GM12878 (cell line): ENCODE results near the gene FKBP9. TPM values are rescaled to one million over a fixed set of nuclear protein-coding genes. Genes with fewer than 3 reads are reported as not detected.
A peak's percentile ranks its signal among the peaks of the same experiment; 100 is the strongest.

Experiments used
- ATAC-seq: fragments of 200-7000 bp; cut with Tn5 transposase; 3 replicates; pipeline ENCODE4 v1.9.1; 2020; ENCODE audit warnings: mild to moderate bottlenecking, moderate library complexity
- BruUV-seq: library from RNA; stranded (reverse); fragments of 400-500 nt; replicated peaks from 2 replicates; lab custom pipeline; 2021; lab: Mats Ljungman, UMichigan
- CTCF ChIA-PET: fragments of 300-600 bp; sonication (Branson Sonifier 250); formaldehyde crosslinking; extraction: SDS; loops from one replicate; lab custom pipeline; 2021; ENCODE audit warnings: inconsistent platforms; lab: Yijun Ruan, JAX
- POLR2A ChIA-PET: fragments of 350-600 bp; formaldehyde crosslinking; extraction: SDS; loops from one replicate; lab custom pipeline; 2021; ENCODE audit warnings: inconsistent platforms; lab: Charles Lee
- RAD21 ChIA-PET: fragments of 300-600 bp; sonication (Branson Sonifier 250); formaldehyde crosslinking; loops from one replicate; lab custom pipeline; 2023; ENCODE audit warnings: antibody characterized with exemption; ENCODE audit not compliant: unreplicated experiment; lab: Charles Lee
- SMC1A ChIA-PET: fragments of 300-600 bp; sonication (Branson Sonifier 250); formaldehyde crosslinking; loops from one replicate; lab custom pipeline; 2023; ENCODE audit not compliant: unreplicated experiment, uncharacterized antibody; lab: Charles Lee
- DNase-seq: peaks from one replicate; pipeline ENCODE4 v3.0.0-alpha.2; 2011; ENCODE audit warnings: low read depth, low spot score
- FAIRE-seq: peaks from 3 replicates; lab custom pipeline; 2011; peaks lifted over from hg19 to GRCh38; lab: Jason Lieb, UNC
- H2AFZ ChIP-seq: 2 replicates; pipeline ENCODE4 v1.6.0; 2011; ENCODE audit warnings: low read depth, low read length, control low read depth; ENCODE audit not compliant: control insufficient read depth
- H3K27ac ChIP-seq: 2 replicates; pipeline ENCODE4 v1.5.1; 2011; ENCODE audit warnings: control low read depth; ENCODE audit not compliant: control insufficient read depth, insufficient read depth
- H3K27me3 ChIP-seq, 2 experiments: replicated peaks in 1 of 2; 2 replicates each; pipeline versions ENCODE4 v1.6.0 to v1.6.1; 2011; ENCODE audit warnings: low read length in 1 of 2; ENCODE audit not compliant: control insufficient read depth in 2 of 2, insufficient read depth in 2 of 2
- H3K36me3 ChIP-seq, 2 experiments: 2 replicates each; pipeline ENCODE4 v1.5.1; 2011; ENCODE audit warnings: low read length in 1 of 2; ENCODE audit not compliant: control insufficient read depth in 2 of 2, insufficient read depth in 2 of 2
- H3K4me1 ChIP-seq: 2 replicates; pipeline ENCODE4 v1.6.1; 2011; ENCODE audit warnings: mild to moderate bottlenecking, low read length, moderate library complexity, mixed read lengths; ENCODE audit not compliant: control insufficient read depth, insufficient read depth
- H3K4me2 ChIP-seq: 2 replicates; pipeline ENCODE4 v1.6.0; 2011; ENCODE audit warnings: control low read depth; ENCODE audit not compliant: control insufficient read depth, insufficient read depth
- H3K4me3 ChIP-seq: fragments of 200-600 bp; sonication (generic); 2 replicates; pipeline ENCODE4 v1.5.1; 2016
- H3K79me2 ChIP-seq: 2 replicates; pipeline ENCODE4 v1.6.0; 2011; ENCODE audit warnings: low read length; ENCODE audit not compliant: control insufficient read depth, insufficient read depth
- H3K9ac ChIP-seq: 2 replicates; pipeline ENCODE4 v1.8.0; 2011; ENCODE audit warnings: low read length, control low read depth, mixed read lengths; ENCODE audit not compliant: control insufficient read depth, insufficient read depth
- H3K9me3 ChIP-seq: replicated peaks from 3 replicates; pipeline ENCODE4 v1.5.1; 2011; ENCODE audit warnings: mild to moderate bottlenecking, low read length; ENCODE audit not compliant: control insufficient read depth, insufficient read depth
- H4K20me1 ChIP-seq: 2 replicates; pipeline ENCODE4 v1.6.0; 2011; ENCODE audit not compliant: control insufficient read depth, insufficient read depth
- ATF7 ChIP-seq: fragments of 450-650 bp; IDR thresholded peaks from 2 replicates; pipeline ENCODE4 v1.6.1; 2016; ENCODE audit warnings: low read depth, mild to moderate bottlenecking
- BHLHE40 ChIP-seq, 2 experiments: fragments of 450-650 bp in 1 of 2; IDR thresholded peaks; 2 replicates each; pipeline ENCODE4 v1.6.1; 2011 to 2017; ENCODE audit warnings: low read depth in 2 of 2, borderline replicate concordance in 1 of 2, improper control_type of control experiment in 1 of 2, low read length in 1 of 2, mild to moderate bottlenecking in 1 of 2
- DPF2 ChIP-seq: fragments of 450-650 bp; IDR thresholded peaks from 2 replicates; pipeline ENCODE4 v1.6.1; 2017; ENCODE audit warnings: mild to moderate bottlenecking
- EGR1 ChIP-seq, 2 experiments: IDR thresholded peaks; 1 replicate in 1 of 2; 2 replicates in 1 of 2; pipeline ENCODE4 v1.6.1; 2011 to 2012; ENCODE audit warnings: low read depth in 2 of 2, low read length in 2 of 2, borderline replicate concordance in 1 of 2, mild to moderate bottlenecking in 1 of 2, moderate library complexity in 1 of 2
- ETV6 ChIP-seq, 2 experiments: fragments of 450-650 bp in 1 of 2; IDR thresholded peaks in 1 of 2; conservative IDR thresholded peaks in 1 of 2; 2 replicates each; pipeline ENCODE4 v1.6.1; 2014; ENCODE audit warnings: antibody characterized with exemption in 1 of 2, borderline replicate concordance in 1 of 2, low read depth in 1 of 2, mild to moderate bottlenecking in 1 of 2, moderate library complexity in 1 of 2
- JUND ChIP-seq: IDR thresholded peaks from 2 replicates; pipeline ENCODE4 v1.6.1; 2012; ENCODE audit warnings: low read depth, mild to moderate bottlenecking, low read length, improper control_type of control experiment, moderate library complexity
- NRF1 ChIP-seq: conservative IDR thresholded peaks from 2 replicates; pipeline ENCODE4 v1.6.1; 2011; ENCODE audit warnings: mild to moderate bottlenecking, low read depth, low read length, improper control_type of control experiment
- PAX8 ChIP-seq: fragments of 450-650 bp; IDR thresholded peaks from 2 replicates; pipeline ENCODE4 v1.6.1; 2017; ENCODE audit warnings: mild to moderate bottlenecking, moderate library complexity
- POU2F2 ChIP-seq: IDR thresholded peaks from 3 replicates; pipeline ENCODE4 v1.6.1; 2011; ENCODE audit warnings: low read depth, mild to moderate bottlenecking, low read length, borderline replicate concordance
- RAD21 ChIP-seq: IDR thresholded peaks from 2 replicates; pipeline ENCODE4 v1.6.1; 2011; ENCODE audit warnings: mild to moderate bottlenecking, low read depth, low read length, moderate library complexity; ENCODE audit not compliant: insufficient read depth
- RB1 ChIP-seq: fragments of 450-650 bp; formaldehyde crosslinking; IDR thresholded peaks from 2 replicates; pipeline ENCODE4 v1.6.1; 2017; ENCODE audit warnings: mild to moderate bottlenecking, borderline replicate concordance
- RFX5 ChIP-seq: IDR thresholded peaks from 2 replicates; pipeline ENCODE4 v1.6.1; 2011; ENCODE audit warnings: low read depth, low read length, improper control_type of control experiment
- SMARCA5 ChIP-seq: fragments of 450-650 bp; IDR thresholded peaks from 2 replicates; pipeline ENCODE4 v1.6.1; 2017; ENCODE audit warnings: mild to moderate bottlenecking
- ZNF217 ChIP-seq: fragments of 450-650 bp; IDR thresholded peaks from 2 replicates; pipeline ENCODE4 v1.6.1; 2017; ENCODE audit warnings: antibody characterized with exemption, mild to moderate bottlenecking
- WGBS: methylation state at CpG from one replicate; pipeline ENCODE4 v1.1.6; 2016; ENCODE audit warnings: low lambda C conversion rate; ENCODE audit not compliant: insufficient replicate concordance, insufficient coverage; ENCODE audit errors: missing lambda C conversion rate; 5-methylcytosine and 5-hydroxymethylcytosine counted together
- in situ Hi-C: fragments of 300-500 bp; cut with MboI; formaldehyde crosslinking; loops from 9 replicates; pipeline ENCODE4 v1.14.3; 2018; ENCODE audit warnings: mixed read lengths
- intact Hi-C: fragments of 100-400 bp; cut with micrococcal nuclease; formaldehyde crosslinking; loops from one replicate; pipeline ENCODE4 v1.14.2; 2022; ENCODE audit not compliant: unreplicated experiment
- polyA plus RNA-seq, 11 experiments: library from polyadenylated mRNA; depleted of rRNA in 4 of 11; unstranded in 6 of 11; stranded (reverse) in 5 of 11; fragments of >200 nt; fragmentation: Nextera tagmentation in 4 of 11; fragmentation: Illumina TruSeq in 1 of 11; extraction: Ambion mirVana in 4 of 11; extraction: Trizol in 1 of 11; gene quantifications; 1 replicate in 1 of 11; 2 replicates in 10 of 11; pipeline versions ENCODE4 v1.2.1 to v1.2.3, GENCODE V29; 2011 to 2016; ENCODE audit warnings: inconsistent platforms in 2 of 11, missing spikeins in 2 of 11, low read depth in 1 of 11
- total RNA-seq, 4 experiments: library from RNA; depleted of rRNA in 3 of 4; stranded (reverse); fragments of >200 nt in 3 of 4; fragmentation: Illumina TruSeq in 1 of 4; extraction: Trizol in 1 of 4; gene quantifications; 2 replicates each; pipeline versions ENCODE4 v1.2.1 to v1.2.3, GENCODE V29; 2013 to 2021
- TF ChIP-seq, protein P1 (sequence below), 3 experiments: IDR thresholded peaks in 2 of 3; conservative IDR thresholded peaks in 1 of 3; 2 replicates each; pipeline ENCODE4 v1.5.1; 2011; ENCODE audit warnings: low read depth in 3 of 3, low read length in 3 of 3, mild to moderate bottlenecking in 3 of 3, control low read depth in 2 of 3, moderate library complexity in 2 of 3, inconsistent platforms in 1 of 3, mixed read lengths in 1 of 3; ENCODE audit not compliant: control insufficient read depth in 2 of 3, insufficient read depth in 1 of 3; ENCODE audit errors: extremely low read depth in 1 of 3

The FKBP9 gene
- total and polyA plus RNA-seq, 10 of the 15 experiments (the other 5 are each of a cell fraction or from before 2014, with no cell fraction given) = 0.04 to 6.6 (median 2.6) TPM

- TF ChIP-seq ETV6 (conservative IDR thresholded peaks at IDR 0.05 in 1 of 2, IDR thresholded peaks at IDR 0.05 in 1 of 2; ENCODE audit: borderline replicate concordance in 1 of 2, low read depth in 1 of 2) = no peak
- no peak for TF ChIP-seq ZNF217
- TF ChIP-seq ATF7 = no peak
- no peak for TF ChIP-seq POU2F2
- TF ChIP-seq PAX8 = no peak
- TF ChIP-seq JUND = no peak
Observed at GRCh38 chr7:32941681-32942414, 15.4 kb upstream of the FKBP9 start (continued).

- no peak for FAIRE-seq
- Histone ChIP-seq H4K20me1 (no peaks in the 10 kb centered on the region), H3K27me3 (no peaks in the 10 kb centered on the region; a peak in 1 of 4 replicates), H3K4me3 (peak overlapping the region; percentile 86), H3K9me3 (peaks cover 2% of the 10 kb centered on the region; the same call in 2 of the 3 replicates), H3K9ac (peak overlapping the region; percentile 71), H3K4me1 (no peaks in the 10 kb centered on the region; the same call in none of the 2 replicates), H3K4me2 (peak overlapping the region; percentile 45), H3K79me2 (no peaks in the 10 kb centered on the region; the same call in 1 of the 2 replicates), H3K36me3 (no peaks in the 10 kb centered on the region), H3K27ac (peak overlapping the region; percentile 46), H2AFZ (peak overlapping the region; percentile 89)
- RAD21 ChIA-PET = interaction anchor here (0.9 to 3.7 kb wide), 3 partner anchors 38 to 142 kb away, joined by 3 to 34 read pairs (median 6); no protein-coding TSS in a partner anchor
- SMC1A ChIA-PET = interaction anchor here (0.6 to 3.0 kb wide), 3 partner anchors 56 to 165 kb away, joined by 3 to 19 read pairs (median 7); no protein-coding TSS in a partner anchor
- 0% methylated on average over 43 of the region's 95 CpGs for WGBS
- in situ Hi-C loops = no loop called here
- CTCF ChIA-PET = interaction anchor here (1.0 to 1.5 kb wide), 3 partner anchors 23 to 142 kb away, joined by 4 to 14 read pairs (median 8); no protein-coding TSS in a partner anchor
- ATAC-seq = peak; percentile 96
- DNase-seq = no peak
- intact Hi-C loops = loop anchor here (1.0 to 2.0 kb wide), 2 partner anchors 96 to 142 kb away; no protein-coding TSS in a partner anchor
- BruUV-seq = no TSS peak
- POLR2A ChIA-PET = no interaction called here
- TF ChIP-seq, protein P1, sequence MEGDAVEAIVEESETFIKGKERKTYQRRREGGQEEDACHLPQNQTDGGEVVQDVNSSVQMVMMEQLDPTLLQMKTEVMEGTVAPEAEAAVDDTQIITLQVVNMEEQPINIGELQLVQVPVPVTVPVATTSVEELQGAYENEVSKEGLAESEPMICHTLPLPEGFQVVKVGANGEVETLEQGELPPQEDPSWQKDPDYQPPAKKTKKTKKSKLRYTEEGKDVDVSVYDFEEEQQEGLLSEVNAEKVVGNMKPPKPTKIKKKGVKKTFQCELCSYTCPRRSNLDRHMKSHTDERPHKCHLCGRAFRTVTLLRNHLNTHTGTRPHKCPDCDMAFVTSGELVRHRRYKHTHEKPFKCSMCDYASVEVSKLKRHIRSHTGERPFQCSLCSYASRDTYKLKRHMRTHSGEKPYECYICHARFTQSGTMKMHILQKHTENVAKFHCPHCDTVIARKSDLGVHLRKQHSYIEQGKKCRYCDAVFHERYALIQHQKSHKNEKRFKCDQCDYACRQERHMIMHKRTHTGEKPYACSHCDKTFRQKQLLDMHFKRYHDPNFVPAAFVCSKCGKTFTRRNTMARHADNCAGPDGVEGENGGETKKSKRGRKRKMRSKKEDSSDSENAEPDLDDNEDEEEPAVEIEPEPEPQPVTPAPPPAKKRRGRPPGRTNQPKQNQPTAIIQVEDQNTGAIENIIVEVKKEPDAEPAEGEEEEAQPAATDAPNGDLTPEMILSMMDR (IDR thresholded peaks at IDR 0.05 in 2 of 3, conservative IDR thresholded peaks at IDR 0.05 in 1 of 3; ENCODE audit: control insufficient read depth in 2 of 3, extremely low read depth in 1 of 3, insufficient read depth in 1 of 3, low read depth in 3 of 3, low read length in 3 of 3) = peak; percentile 56 to 78 (median 64); a peak in 4 of 6 replicates
- TF ChIP-seq SMARCA5 (peak; percentile 56; the same call in 1 of the 2 replicates), EGR1 (IDR thresholded peaks at IDR 0.05; ENCODE audit: borderline replicate concordance in 1 of 2, low read depth in 2 of 2, low read length in 2 of 2) (peak in 1 of 2 experiments; percentile 97; a peak in 2 of 3 replicates), DPF2 (peak; percentile 71; the same call in 1 of the 2 replicates), BHLHE40 (IDR thresholded peaks at IDR 0.05; ENCODE audit: borderline replicate concordance in 1 of 2, low read depth in 2 of 2, low read length in 1 of 2) (0 out of 4 replicates have a peak, but pooled peaks of 1 of the 2 experiments have one; percentile 10), RAD21 (peak; percentile 78), RB1 (0 out of 2 replicates have a peak, but pooled peaks have one; percentile 37), RFX5 (0 out of 2 replicates have a peak, but pooled peaks have one; percentile 8), ETV6 (conservative IDR thresholded peaks at IDR 0.05 in 1 of 2, IDR thresholded peaks at IDR 0.05 in 1 of 2; ENCODE audit: borderline replicate concordance in 1 of 2, low read depth in 1 of 2) (no peak), NRF1 (no peak)
Observed at GRCh38 chr7:32942415-32943251, 14.6 kb upstream of the FKBP9 start.
